ENCODE results near the gene RIPK1. TPM values are rescaled to one million over a fixed set of nuclear protein-coding genes. Genes with fewer than 3 reads are reported as not detected.
A peak's percentile ranks its signal among the peaks of the same experiment; 100 is the strongest.

Gene RIPK1
- total RNA-seq, 1 donor from 2014 or later = 20.8 TPM

- DNase-seq (ENCODE audit: low read depth, low spot score) = no peak
Measured at GRCh38 chr6:3079682-3080081, 11.4 kb downstream of the RIPK1 start.

GRCh38 chr6:3081960-3082359, 13.7 kb downstream of the RIPK1 start:
- DNase-seq (ENCODE audit: low read depth, low spot score) = no peak

- no peak for DNase-seq (ENCODE audit: low read depth, low spot score)
Measured at GRCh38 chr6:3085074-3085473, 16.8 kb downstream of the RIPK1 start.

GRCh38 chr6:3086282-3086946, 18.1 kb downstream of the RIPK1 start:
- no peak for DNase-seq (ENCODE audit: low read depth, low spot score)

- DNase-seq (ENCODE audit: low read depth, low spot score) = no peak
Measured at GRCh38 chr6:3088446-3088845, 20.2 kb downstream of the RIPK1 start.

- no peak for DNase-seq (ENCODE audit: low read depth, low spot score)
Measured at GRCh38 chr6:3088968-3089367, 20.7 kb downstream of the RIPK1 start.

GRCh38 chr6:3090013-3090412, 21.7 kb downstream of the RIPK1 start:
- DNase-seq (ENCODE audit: low read depth, low spot score) = no peak

GRCh38 chr6:3094815-3095214, 26.5 kb downstream of the RIPK1 start:
- DNase-seq (ENCODE audit: low read depth, low spot score) = no peak

- no peak for DNase-seq (ENCODE audit: low read depth, low spot score)
Measured at GRCh38 chr6:3102875-3103274, 34.6 kb downstream of the RIPK1 start.

GRCh38 chr6:3108746-3109414, 40.6 kb downstream of the RIPK1 start:
- DNase-seq (ENCODE audit: low read depth, low spot score) = no peak

- DNase-seq (ENCODE audit: low read depth, low spot score) = no peak
Measured at GRCh38 chr6:3109761-3110160, 41.5 kb downstream of the RIPK1 start.

- no peak for DNase-seq (ENCODE audit: low read depth, low spot score)
Measured at GRCh38 chr6:3114377-3114776, 46.1 kb downstream of the RIPK1 start.

- peak; percentile 10 for DNase-seq (ENCODE audit: low read depth, low spot score)
Measured at GRCh38 chr6:3117912-3118352, 49.6 kb downstream of the RIPK1 start.

- peak; percentile 67 for DNase-seq (ENCODE audit: low read depth, low spot score)
Measured at GRCh38 chr6:3118353-3119039, 50.2 kb downstream of the RIPK1 start, which contains the start of gene BPHL. Gene BPHL, plus strand, starts transcription at chr6:3118711. Its CDS starts 30 bp downstream, at chr6:3118741.

GRCh38 chr6:3119040-3119723, 50.9 kb downstream of the RIPK1 start:
- no peak for DNase-seq (ENCODE audit: low read depth, low spot score)

GRCh38 chr6:3120765-3121089, 52.4 kb downstream of the RIPK1 start:
- DNase-seq (ENCODE audit: low read depth, low spot score) = no peak

GRCh38 chr6:3122823-3123182, 54.5 kb downstream of the RIPK1 start:
- DNase-seq (ENCODE audit: low read depth, low spot score) = no peak

GRCh38 chr6:3124667-3125066, 56.4 kb downstream of the RIPK1 start:
- DNase-seq (ENCODE audit: low read depth, low spot score) = no peak

- no peak for DNase-seq (ENCODE audit: low read depth, low spot score)
Measured at GRCh38 chr6:3125815-3126214, 57.5 kb downstream of the RIPK1 start.

- no peak for DNase-seq (ENCODE audit: low read depth, low spot score)
Measured at GRCh38 chr6:3128356-3129108, 60.2 kb downstream of the RIPK1 start.

- DNase-seq (ENCODE audit: low read depth, low spot score) = no peak
Measured at GRCh38 chr6:3131695-3132094, 63.4 kb downstream of the RIPK1 start.

Measured in pulmonary artery endothelial cell (primary cell).